Keratinocyte (primary cell): ENCODE measurements around the gene ZNF664. TPM values are rescaled to one million over a fixed set of nuclear protein-coding genes. Genes with fewer than 3 reads are reported as not detected.
A peak's percentile ranks its signal among the peaks of the same experiment; 100 is the strongest.

Source experiments
- DNase-seq: peaks from one replicate; pipeline ENCODE4 v3.0.0-alpha.2; 2011; ENCODE audit warnings: low read depth, missing footprints, low spot score
- FAIRE-seq: peaks from 2 replicates; lab custom pipeline; 2011; peaks lifted over from hg19 to GRCh38; lab: Jason Lieb, UNC
- H2AFZ ChIP-seq: 2 replicates; pipeline ENCODE4 v1.6.0; 2012; ENCODE audit warnings: low read length, control low read depth, inconsistent platforms; ENCODE audit not compliant: control insufficient read depth
- H3K27ac ChIP-seq: 2 replicates; pipeline ENCODE4 v1.5.1; 2011; ENCODE audit warnings: low read length; ENCODE audit not compliant: control insufficient read depth, insufficient read depth
- H3K27me3 ChIP-seq: 3 replicates; pipeline ENCODE4 v1.6.0; 2011; ENCODE audit warnings: low read length; ENCODE audit not compliant: control insufficient read depth, insufficient read depth; ENCODE audit errors: extremely low read depth
- H3K36me3 ChIP-seq, 2 experiments: 2 replicates in 1 of 2; 3 replicates in 1 of 2; pipeline ENCODE4 v1.5.1; 2011; ENCODE audit warnings: low read length in 2 of 2, mild to moderate bottlenecking in 1 of 2; ENCODE audit not compliant: control insufficient read depth in 2 of 2, insufficient read depth in 2 of 2; ENCODE audit errors: extremely low read depth in 1 of 2
- H3K4me1 ChIP-seq: 3 replicates; pipeline ENCODE4 v1.5.1; 2011; ENCODE audit warnings: low read length; ENCODE audit not compliant: control insufficient read depth, insufficient read depth; ENCODE audit errors: extremely low read depth
- H3K4me2 ChIP-seq: 3 replicates; pipeline ENCODE4 v1.6.0; 2011; ENCODE audit warnings: low read depth, low read length; ENCODE audit not compliant: control insufficient read depth, insufficient read depth; ENCODE audit errors: extremely low read depth
- H3K4me3 ChIP-seq, 3 experiments: fragments of 200-600 bp in 1 of 3; sonication (generic) in 1 of 3; 2 replicates in 2 of 3; 3 replicates in 1 of 3; pipeline ENCODE4 v1.5.1; 2011 to 2016; ENCODE audit warnings: low read length in 3 of 3, mild to moderate bottlenecking in 3 of 3, control low read depth in 2 of 3, inconsistent platforms in 1 of 3, low read depth in 1 of 3, mixed read lengths in 1 of 3, mixed run types in 1 of 3, moderate library complexity in 1 of 3; ENCODE audit not compliant: control insufficient read depth in 2 of 3, insufficient read depth in 2 of 3; ENCODE audit errors: extremely low read depth in 1 of 3
- H3K79me2 ChIP-seq: 2 replicates; pipeline ENCODE4 v1.6.0; 2012; ENCODE audit warnings: low read length; ENCODE audit not compliant: control insufficient read depth, insufficient read depth
- H3K9ac ChIP-seq: 3 replicates; pipeline ENCODE4 v1.6.0; 2011; ENCODE audit warnings: low read length; ENCODE audit not compliant: control insufficient read depth, insufficient read depth; ENCODE audit errors: extremely low read depth
- H3K9me1 ChIP-seq: 3 replicates; pipeline ENCODE4 v1.6.0; 2011; ENCODE audit warnings: low read length; ENCODE audit not compliant: control insufficient read depth, insufficient read depth; ENCODE audit errors: extremely low read depth
- H3K9me3 ChIP-seq: 2 replicates; pipeline ENCODE4 v1.5.1; 2012; ENCODE audit warnings: low read depth, low read length; ENCODE audit not compliant: control insufficient read depth
- H4K20me1 ChIP-seq: 3 replicates; pipeline ENCODE4 v1.6.0; 2011; ENCODE audit warnings: low read length; ENCODE audit not compliant: control insufficient read depth, insufficient read depth; ENCODE audit errors: extremely low read depth
- EZH2 ChIP-seq: IDR thresholded peaks from one replicate; pipeline ENCODE4 v1.6.1; 2012; ENCODE audit warnings: inconsistent platforms, mild to moderate bottlenecking, low read length, moderate library complexity
- dilution Hi-C: fragments of 300-500 bp; cut with MboI; formaldehyde crosslinking; loops from one replicate; pipeline ENCODE4 v1.7.0; 2020; ENCODE audit warnings: low sequenced_read_pairs; ENCODE audit not compliant: extremely low pct_ligation_motif_present
- polyA plus RNA-seq, 5 experiments: library from polyadenylated mRNA; depleted of rRNA in 3 of 5; stranded (reverse) in 3 of 5; stranded (forward) in 1 of 5; unstranded in 1 of 5; fragments of >200 nt; gene quantifications; 1 replicate in 1 of 5; 2 replicates in 3 of 5; 3 replicates in 1 of 5; pipeline versions ENCODE4 v1.2.1 to v1.2.3, GENCODE V29; 2011 to 2012; ENCODE audit warnings: missing spikeins in 2 of 5, low read depth in 1 of 5, low replicate concordance in 1 of 5
- TF ChIP-seq, protein P1 (sequence below), 3 experiments: IDR thresholded peaks in 1 of 3; conservative IDR thresholded peaks in 1 of 3; optimal IDR thresholded peaks in 1 of 3; 2 replicates in 2 of 3; 3 replicates in 1 of 3; pipeline versions ENCODE3 to v1.5.1; 2011; ENCODE audit warnings: low read length in 3 of 3, mild to moderate bottlenecking in 3 of 3, moderate library complexity in 2 of 3, control low read depth in 1 of 3, inconsistent platforms in 1 of 3; ENCODE audit not compliant: insufficient read depth in 2 of 3; ENCODE audit errors: extremely low read depth in 1 of 3

ZNF664 gene
- polyA plus RNA-seq, 1 donor (not counting 4 experiments of a cell fraction or from before 2014, with no cell fraction given), result 48.7 TPM

DNA sequence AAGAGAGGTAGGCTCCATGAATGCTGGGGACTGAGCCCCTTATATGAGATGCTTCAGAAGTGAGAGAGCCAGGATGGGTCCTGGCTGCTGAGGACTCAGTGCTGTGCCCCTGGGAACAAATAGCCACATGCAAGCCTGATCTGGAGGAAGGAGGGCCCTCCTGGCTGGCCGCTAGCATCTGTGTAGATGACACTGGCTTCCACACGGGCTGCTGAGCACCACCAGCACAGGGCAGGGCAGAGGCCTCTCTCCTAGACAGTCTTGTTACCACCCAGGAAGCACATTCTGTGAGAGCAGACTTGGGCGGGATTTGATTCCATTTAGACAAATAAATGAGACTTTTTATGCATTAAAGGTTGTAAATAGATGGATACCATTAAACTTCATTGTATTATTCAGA lies 48.0 kb downstream of the ZNF664 start:
- Histone ChIP-seq H4K20me1 (no peaks in the 10 kb centered on the region), H2AFZ (no peak overlapping the region), H3K27me3 (no peaks in the 10 kb centered on the region), H3K9ac (no peak overlapping the region), H3K4me2 (no peak overlapping the region), H3K9me3 (no peaks in the 10 kb centered on the region), H3K27ac (no peak overlapping the region), H3K9me1 (no peaks in the 10 kb centered on the region), H3K4me1 (peaks cover 7% of the 10 kb centered on the region), H3K4me3 (no peak overlapping the region), H3K36me3 (no peaks in the 10 kb centered on the region), H3K79me2 (no peaks in the 10 kb centered on the region)
- dilution Hi-C loops, result no loop called here
- no peak for FAIRE-seq
- DNase-seq, result no peak
- TF ChIP-seq EZH2, result no peak
- TF ChIP-seq, protein P1, sequence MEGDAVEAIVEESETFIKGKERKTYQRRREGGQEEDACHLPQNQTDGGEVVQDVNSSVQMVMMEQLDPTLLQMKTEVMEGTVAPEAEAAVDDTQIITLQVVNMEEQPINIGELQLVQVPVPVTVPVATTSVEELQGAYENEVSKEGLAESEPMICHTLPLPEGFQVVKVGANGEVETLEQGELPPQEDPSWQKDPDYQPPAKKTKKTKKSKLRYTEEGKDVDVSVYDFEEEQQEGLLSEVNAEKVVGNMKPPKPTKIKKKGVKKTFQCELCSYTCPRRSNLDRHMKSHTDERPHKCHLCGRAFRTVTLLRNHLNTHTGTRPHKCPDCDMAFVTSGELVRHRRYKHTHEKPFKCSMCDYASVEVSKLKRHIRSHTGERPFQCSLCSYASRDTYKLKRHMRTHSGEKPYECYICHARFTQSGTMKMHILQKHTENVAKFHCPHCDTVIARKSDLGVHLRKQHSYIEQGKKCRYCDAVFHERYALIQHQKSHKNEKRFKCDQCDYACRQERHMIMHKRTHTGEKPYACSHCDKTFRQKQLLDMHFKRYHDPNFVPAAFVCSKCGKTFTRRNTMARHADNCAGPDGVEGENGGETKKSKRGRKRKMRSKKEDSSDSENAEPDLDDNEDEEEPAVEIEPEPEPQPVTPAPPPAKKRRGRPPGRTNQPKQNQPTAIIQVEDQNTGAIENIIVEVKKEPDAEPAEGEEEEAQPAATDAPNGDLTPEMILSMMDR (optimal IDR thresholded peaks at IDR 0.05 in 1 of 3, IDR thresholded peaks at IDR 0.05 in 1 of 3, conservative IDR thresholded peaks at IDR 0.05 in 1 of 3; ENCODE audit: extremely low read depth in 1 of 3, insufficient read depth in 2 of 3, low read length in 3 of 3), result no peak

DNA sequence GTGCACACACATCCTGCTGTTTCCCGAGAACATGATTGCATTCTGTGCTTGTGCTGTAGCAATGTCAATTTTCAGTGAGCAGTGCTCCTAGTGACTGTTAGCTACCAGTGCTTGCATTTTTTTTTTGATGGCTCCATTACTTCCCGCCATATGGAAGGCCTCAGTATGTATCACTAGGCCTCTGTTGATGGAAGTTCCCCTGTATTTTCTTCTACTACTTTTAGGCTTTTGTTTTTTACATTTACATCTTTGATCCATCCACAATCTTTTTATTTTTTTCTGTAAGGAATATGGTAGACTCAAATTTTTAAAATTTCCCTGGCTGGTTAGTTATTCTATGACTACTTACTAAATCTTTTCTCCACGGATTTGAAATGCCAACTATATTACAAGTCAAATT lies 49.1 kb downstream of the ZNF664 start:
- dilution Hi-C loops, result no loop called here
- Histone ChIP-seq H3K27me3 (no peaks in the 10 kb centered on the region), H3K9me3 (no peaks in the 10 kb centered on the region), H3K79me2 (no peaks in the 10 kb centered on the region), H2AFZ (no peak overlapping the region), H3K27ac (no peak overlapping the region), H3K36me3 (no peaks in the 10 kb centered on the region), H4K20me1 (no peaks in the 10 kb centered on the region), H3K4me3 (no peak overlapping the region), H3K9me1 (no peaks in the 10 kb centered on the region), H3K4me1 (peaks cover 17% of the 10 kb centered on the region), H3K9ac (no peak overlapping the region), H3K4me2 (no peak overlapping the region)
- no peak for FAIRE-seq
- no peak for DNase-seq
- no peak for TF ChIP-seq EZH2

DNA sequence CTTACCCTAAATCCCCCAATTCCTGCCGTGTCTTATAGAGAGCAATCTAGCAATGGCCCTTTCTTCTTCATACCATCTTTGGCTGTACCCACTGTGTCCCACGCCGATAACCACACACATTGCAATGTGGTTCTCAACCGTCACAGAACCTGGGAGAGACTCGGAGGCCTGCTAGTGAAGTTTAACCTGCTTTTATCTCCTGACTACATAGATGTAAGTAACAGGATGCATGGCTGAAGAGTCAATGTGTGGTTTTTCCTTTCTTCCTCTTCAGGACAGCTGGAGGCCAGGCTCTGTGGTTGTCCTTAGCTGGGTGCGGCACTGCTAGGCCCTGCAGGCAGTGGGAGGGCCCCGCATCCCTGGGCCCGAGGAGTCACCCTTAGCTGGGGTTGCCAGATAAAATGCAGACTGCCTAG lies 51.3 kb downstream of the ZNF664 start:
- FAIRE-seq, result peak; percentile 81

More for the DNA sequence above, 51.3 kb downstream of the ZNF664 start:
- H4K20me1 ChIP-seq, result no peaks in the 10 kb centered on the region
- H3K27ac ChIP-seq, result no peak overlapping the region
- H3K27me3 ChIP-seq, result peaks cover 8% of the 10 kb centered on the region
- no peak overlapping the region for H3K4me2 ChIP-seq
- no peaks in the 10 kb centered on the region for H3K79me2 ChIP-seq
- no peaks in the 10 kb centered on the region for H3K36me3 ChIP-seq
- no peaks in the 10 kb centered on the region for H3K9me1 ChIP-seq
- no peak overlapping the region for H3K4me3 ChIP-seq
- no peaks in the 10 kb centered on the region for H3K9me3 ChIP-seq
- no peak overlapping the region for H3K9ac ChIP-seq
- no peak for DNase-seq
- H2AFZ ChIP-seq, result no peak overlapping the region
- H3K4me1 ChIP-seq, result peaks cover 17% of the 10 kb centered on the region
- TF ChIP-seq EZH2, result no peak
- TF ChIP-seq, protein P1 (optimal IDR thresholded peaks at IDR 0.05 in 1 of 3, IDR thresholded peaks at IDR 0.05 in 1 of 3, conservative IDR thresholded peaks at IDR 0.05 in 1 of 3; ENCODE audit: extremely low read depth in 1 of 3, insufficient read depth in 2 of 3, low read length in 3 of 3), result no peak
- dilution Hi-C loops, result no loop called here
